HepG2 (cell line): Measurements from ENCODE around the gene AKIRIN1. TPM values are rescaled to one million over a fixed set of nuclear protein-coding genes. Genes with fewer than 3 reads are reported as not detected.

ENCODE experiments used
- ARID5B ChIP-seq: IDR thresholded peaks from 2 replicates; pipeline ENCODE4 v1.4.0; 2020; ENCODE audit warnings: mild to moderate bottlenecking, missing genetic modification reagents
- DNMT3B ChIP-seq: conservative IDR thresholded peaks from 2 replicates; pipeline ENCODE4 v1.6.1; 2016; ENCODE audit warnings: missing biosample characterization, control low read depth
- FOXA1 ChIP-seq, 2 experiments: fragments of 450-650 bp in 1 of 2; sonication (generic) in 1 of 2; formaldehyde crosslinking in 1 of 2; IDR thresholded peaks; 2 replicates each; pipeline versions ENCODE4 v1.4.0 to v1.6.1; 2016 to 2020; ENCODE audit warnings: missing genetic modification reagents in 1 of 2
- MIXL1 ChIP-seq: IDR thresholded peaks from 2 replicates; pipeline ENCODE4 v1.6.1; 2016
- RERE ChIP-seq: IDR thresholded peaks from 2 replicates; pipeline ENCODE4 v1.6.1; 2016; ENCODE audit warnings: low read depth, missing genetic modification reagents, missing compliant biosample characterization
- ZNF275 ChIP-seq: sonication (generic); formaldehyde crosslinking; IDR thresholded peaks from 2 replicates; pipeline ENCODE4 v1.8.0; 2022; ENCODE audit warnings: missing genetic modification reagents, mild to moderate bottlenecking, inconsistent platforms, borderline replicate concordance
- ZNF451 ChIP-seq: sonication (generic); formaldehyde crosslinking; IDR thresholded peaks from 2 replicates; pipeline ENCODE4 v1.5.0; 2020; ENCODE audit warnings: mild to moderate bottlenecking, missing genetic modification reagents
- ZNF503 ChIP-seq: sonication (generic); formaldehyde crosslinking; IDR thresholded peaks from 2 replicates; pipeline ENCODE4 v1.4.0; 2020; ENCODE audit warnings: missing genetic modification reagents
- ZNF710 ChIP-seq: sonication (generic); formaldehyde crosslinking; IDR thresholded peaks from 2 replicates; pipeline ENCODE4 v1.5.0; 2020; ENCODE audit warnings: mild to moderate bottlenecking, missing genetic modification reagents, borderline replicate concordance
- ZSCAN9 ChIP-seq: IDR thresholded peaks from 2 replicates; pipeline ENCODE4 v1.6.1; 2016; ENCODE audit warnings: borderline replicate concordance
- polyA plus RNA-seq, 8 experiments: library from polyadenylated mRNA; depleted of rRNA in 3 of 8; stranded (reverse) in 7 of 8; unstranded in 1 of 8; fragments of >200 nt; fragmentation: Illumina TruSeq in 4 of 8; extraction: Trizol in 4 of 8; gene quantifications; 2 replicates each; pipeline versions ENCODE4 v1.2.1 to v1.2.3, GENCODE V29; 2011 to 2016; ENCODE audit warnings: low read depth in 4 of 8, missing spikeins in 1 of 8, mixed read lengths in 1 of 8; ENCODE audit not compliant: insufficient read depth in 1 of 8
- total RNA-seq, 5 experiments: library from RNA; depleted of rRNA; stranded (reverse); fragments of >200 nt; fragmentation: Illumina TruSeq; extraction: Trizol; gene quantifications; 2 replicates each; pipeline ENCODE4 v1.2.3, GENCODE V29; 2016; ENCODE audit warnings: low read depth in 1 of 5

The AKIRIN1 gene
- total and polyA plus RNA-seq, 2 of the 13 experiments (the other 11 are each of a cell fraction or from before 2014, with no cell fraction given), result 123 to 157 TPM

- TF ChIP-seq ZNF503 (CRISPR knock-in tag) (no peak), ZNF451 (CRISPR knock-in tag) (no peak), FOXA1 (IDR thresholded peaks at IDR 0.05) (no peak), FOXA1 (CRISPR knock-in tag; IDR thresholded peaks at IDR 0.05) (peak; percentile 92), RERE (CRISPR knock-in tag) (no peak), ZNF710 (CRISPR knock-in tag) (no peak), DNMT3B (CRISPR knock-in tag) (no peak), ZNF275 (no peak), ARID5B (CRISPR knock-in tag) (peak; percentile 89), MIXL1 (0 out of 2 replicates have a peak, but pooled peaks have one; percentile 26), ZSCAN9 (CRISPR knock-in tag) (peak; percentile 34; the same call in 1 of the 2 replicates)
- TF ChIP-seq, all 625 proteins: peak for 66
These were observed 25.6 kb downstream of the AKIRIN1 start (continued) for GRCh38 chr1:39016604-39017171.
